H1 (cell line): Measurements from ENCODE around the gene LBX1. TPM values are rescaled to one million over a fixed set of nuclear protein-coding genes. Genes with fewer than 3 reads are reported as not detected.

Source experiments
- ASH2L ChIP-seq: fragments of 200-600, 300-600 bp; sonication (generic); IDR thresholded peaks from one replicate; pipeline ENCODE4 v1.7.1; 2017; ENCODE audit warnings: low read length
- CBX8 ChIP-seq: fragments of 300-800, 300-1000 bp; sonication (generic); IDR thresholded peaks from 2 replicates; pipeline ENCODE4 v1.7.1; 2016; ENCODE audit warnings: low read depth, low read length, borderline replicate concordance
- CEBPB ChIP-seq: IDR thresholded peaks from 2 replicates; pipeline ENCODE4 v1.6.1; 2012; ENCODE audit warnings: low read depth, low read length
- CTBP2 ChIP-seq: IDR thresholded peaks from 2 replicates; pipeline ENCODE4 v1.7.0; 2011; ENCODE audit warnings: borderline replicate concordance, mild to moderate bottlenecking, moderate library complexity, mixed read lengths, low read length; ENCODE audit not compliant: insufficient read depth, insufficient read length
- EGR1 ChIP-seq: IDR thresholded peaks from 2 replicates; pipeline ENCODE4 v1.6.1; 2011; ENCODE audit warnings: low read depth, low read length, borderline replicate concordance
- FOSL1 ChIP-seq: IDR thresholded peaks from 2 replicates; pipeline ENCODE4 v1.6.1; 2011; ENCODE audit warnings: mild to moderate bottlenecking, low read depth, low read length, moderate library complexity; ENCODE audit not compliant: insufficient read depth
- GTF2F1 ChIP-seq: IDR thresholded peaks from 2 replicates; pipeline ENCODE4 v1.6.1; 2012; ENCODE audit warnings: low read depth, low read length, improper control_type of control experiment, borderline replicate concordance
- KDM4A ChIP-seq: IDR thresholded peaks from one replicate; pipeline ENCODE4 v1.7.1; 2012; ENCODE audit warnings: low read depth, mild to moderate bottlenecking, moderate library complexity, low read length, inconsistent platforms; ENCODE audit not compliant: severe bottlenecking
- MAFK ChIP-seq: IDR thresholded peaks from 2 replicates; pipeline ENCODE4 v1.6.1; 2012; ENCODE audit warnings: low read depth, mild to moderate bottlenecking, improper control_type of control experiment, low read length
- POLR2AphosphoS5 ChIP-seq: IDR thresholded peaks from 2 replicates; pipeline ENCODE4 v1.6.1; 2011; ENCODE audit warnings: low read depth, low read length
- RAD21 ChIP-seq, 2 experiments: IDR thresholded peaks in 1 of 2; conservative IDR thresholded peaks in 1 of 2; 2 replicates each; pipeline ENCODE4 v1.6.1; 2011; ENCODE audit warnings: low read depth in 2 of 2, low read length in 2 of 2, improper control_type of control experiment in 1 of 2, inconsistent platforms in 1 of 2, mild to moderate bottlenecking in 1 of 2, moderate library complexity in 1 of 2
- RFX5 ChIP-seq: IDR thresholded peaks from 2 replicates; pipeline ENCODE4 v1.6.1; 2011; ENCODE audit warnings: low read depth, low read length, improper control_type of control experiment, borderline replicate concordance
- RNF2 ChIP-seq: fragments of 200-900, 300-1000 bp; sonication (generic); IDR thresholded peaks from 2 replicates; pipeline ENCODE4 v1.7.1; 2016; ENCODE audit warnings: borderline replicate concordance, low read depth, mild to moderate bottlenecking, antibody characterized with exemption, low read length; ENCODE audit not compliant: poor library complexity, severe bottlenecking; ENCODE audit errors: missing control alignments
- TAF7 ChIP-seq: optimal IDR thresholded peaks from 2 replicates; pipeline ENCODE3; 2011; ENCODE audit warnings: low read depth, mild to moderate bottlenecking, inconsistent platforms, low read length, moderate library complexity, borderline replicate concordance
- TCF12 ChIP-seq: IDR thresholded peaks from 2 replicates; pipeline ENCODE4 v1.6.1; 2011; ENCODE audit warnings: low read depth, mild to moderate bottlenecking, low read length
- polyA plus RNA-seq, 7 experiments: library from polyadenylated mRNA; depleted of rRNA in 3 of 7; stranded (reverse) in 5 of 7; unstranded in 2 of 7; fragments of >200 nt in 5 of 7; fragments of 200-250 nt in 2 of 7; gene quantifications; 1 replicate in 5 of 7; 2 replicates in 1 of 7; 4 replicates in 1 of 7; pipeline versions ENCODE4 v1.2.1 to v1.2.3, GENCODE V29; 2011 to 2013; ENCODE audit warnings: missing spikeins in 2 of 7, mixed read lengths in 2 of 7
- total RNA-seq: library from RNA; stranded (reverse); fragmentation: NEBNext Ultra II Directional; extraction: Animal tissue kit (Norgen Biotek cat#: 25700); gene quantifications from 2 replicates; pipeline ENCODE4 v1.2.1, GENCODE V29; 2021

The LBX1 gene
- total and polyA plus RNA-seq, 2 of the 8 experiments (the other 6 are each of a cell fraction or from before 2014, with no cell fraction given), result not detected

GRCh38 chr10:101225846-101226421 is 3.3 kb downstream of the LBX1 start (continued):
- TF ChIP-seq CTBP2 (peak; percentile 24), CBX8 (peak; percentile 91; the same call in 1 of the 2 replicates), CEBPB (no peak), KDM4A (no peak), TAF7 (no peak), TCF12 (no peak), FOSL1 (no peak), POLR2AphosphoS5 (no peak), RFX5 (no peak), EGR1 (no peak), GTF2F1 (no peak), MAFK (no peak), RNF2 (peak; percentile 99), RAD21 (IDR thresholded peaks at IDR 0.05 in 1 of 2, conservative IDR thresholded peaks at IDR 0.05 in 1 of 2; ENCODE audit: low read depth in 2 of 2, low read length in 2 of 2) (no peak), ASH2L (no peak)
